Measurements from ENCODE around the gene LRRN2.

Gene LRRN2

DNA sequence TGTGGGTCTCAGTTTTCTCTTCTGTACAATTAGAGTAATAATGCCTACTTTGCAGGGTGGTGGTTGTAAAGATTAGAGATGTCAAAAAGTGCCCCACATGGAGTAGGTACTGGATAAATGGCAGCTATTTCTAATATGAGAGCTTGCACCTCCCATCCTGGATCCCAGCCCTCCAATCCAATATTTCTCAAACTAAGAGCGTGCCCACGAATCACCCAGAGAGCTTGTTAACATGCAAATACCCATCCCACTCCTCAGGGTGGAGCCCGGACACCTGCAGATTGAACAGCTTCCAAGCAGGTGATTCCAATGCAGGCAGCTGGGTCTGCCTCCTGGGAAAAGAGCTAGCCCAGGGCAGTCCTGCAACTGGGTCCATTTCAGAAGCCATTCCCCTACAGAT, 33.0 kb downstream of the LRRN2 start:
- Histone ChIP-seq H2BK5ac (ENCODE audit: low read length) (no peak overlapping the region), H3K18ac (ENCODE audit: low read length) (no peak overlapping the region), H3K4me3 (ENCODE audit: low read length in 2 of 2) (no peak overlapping the region), H3K23ac (ENCODE audit: low read depth, low read length, poor library complexity) (no peak overlapping the region), H3K36me3 (replicated peaks in 1 of 2; ENCODE audit: control insufficient read depth in 2 of 2, insufficient read depth in 2 of 2, low read length in 2 of 2) (no peaks in the 10 kb centered on the region), H3K14ac (ENCODE audit: low read length) (no peak overlapping the region), H3K27me3 (ENCODE audit: control insufficient read depth in 3 of 3, insufficient read depth in 3 of 3, low read depth in 1 of 3, low read length in 3 of 3) (peaks cover 0 to 39% (median 0%) of the 10 kb centered on the region in 3 experiments), H3K4me2 (ENCODE audit: insufficient read depth, low read length, poor library complexity, severe bottlenecking) (no peak overlapping the region), H4K91ac (ENCODE audit: low read depth, low read length, poor library complexity) (no peak overlapping the region), H3K79me1 (ENCODE audit: low read depth, low read length) (no peaks in the 10 kb centered on the region), H3K9ac (ENCODE audit: low read depth, low read length, poor library complexity) (no peak overlapping the region), H3K4ac (ENCODE audit: low read length) (no peak overlapping the region), H3K9me3 (replicated peaks in 1 of 2; ENCODE audit: control insufficient read depth in 2 of 2, insufficient read depth in 1 of 2, low read depth in 1 of 2, low read length in 2 of 2) (no peaks in the 10 kb centered on the region), H2BK12ac (ENCODE audit: low read length) (no peak overlapping the region), H2AFZ (ENCODE audit: low read length) (no peak overlapping the region), H3K4me1 (ENCODE audit: control insufficient read depth in 2 of 2, insufficient read depth in 1 of 2, low read depth in 1 of 2, low read length in 2 of 2) (peaks cover 0 to 6% of the 10 kb centered on the region in 2 donors), H4K8ac (ENCODE audit: low read depth, low read length) (no peak overlapping the region), H2BK120ac (ENCODE audit: low read depth, low read length) (no peak overlapping the region), H3K27ac (replicated peaks; ENCODE audit: low read length) (no peak overlapping the region), H2BK15ac (ENCODE audit: low read length) (no peak overlapping the region), H2AK5ac (ENCODE audit: low read depth, low read length) (no peak overlapping the region)
- no peak for DNase-seq (ENCODE audit: low spot score)
- WGBS, 2 donors (ENCODE audit: extremely low coverage in 2 of 2, insufficient read length in 2 of 2, insufficient replicate concordance in 1 of 2) = no CpG with 5 or more reads among the region's 3 CpGs

DNA sequence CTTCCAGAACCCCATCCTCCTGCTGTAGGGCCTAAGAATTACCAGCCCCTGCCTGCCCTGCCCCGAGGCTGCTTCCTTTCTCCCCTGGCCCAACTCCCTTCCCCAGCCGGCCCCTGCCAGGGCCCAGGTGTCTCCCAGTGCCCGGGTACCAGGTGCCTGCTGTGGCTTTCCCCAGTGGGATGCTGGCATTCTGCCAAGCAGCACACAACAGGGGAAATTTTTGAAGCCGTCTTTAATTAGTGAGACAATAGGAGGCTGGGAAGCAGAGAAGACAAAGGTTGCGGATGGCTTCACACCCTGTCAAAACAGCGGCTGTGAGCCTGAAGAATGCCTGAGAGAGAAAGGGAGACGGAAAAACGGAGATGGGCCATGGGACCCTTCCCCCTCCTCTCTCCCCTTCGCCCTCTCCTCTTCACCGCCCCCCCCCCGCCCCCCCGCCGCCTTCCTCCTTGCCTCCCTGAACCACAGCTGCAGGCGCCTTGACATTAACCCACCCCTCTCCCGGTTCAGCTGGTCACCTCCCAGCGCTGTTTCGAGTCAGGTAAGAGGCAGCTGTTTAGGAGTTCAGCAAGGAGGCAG, 33.6 kb downstream of the LRRN2 start:
- Histone ChIP-seq H3K36me3 (replicated peaks in 1 of 2; ENCODE audit: control insufficient read depth in 2 of 2, insufficient read depth in 2 of 2, low read length in 2 of 2) (no peaks in the 10 kb centered on the region), H3K4me2 (ENCODE audit: insufficient read depth, low read length, poor library complexity, severe bottlenecking) (peak overlapping the region; percentile 20), H3K18ac (ENCODE audit: low read length) (no peak overlapping the region), H4K8ac (ENCODE audit: low read depth, low read length) (no peak overlapping the region), H3K4ac (ENCODE audit: low read length) (no peak overlapping the region), H3K27ac (replicated peaks; ENCODE audit: low read length) (no peak overlapping the region), H3K9me3 (replicated peaks in 1 of 2; ENCODE audit: control insufficient read depth in 2 of 2, insufficient read depth in 1 of 2, low read depth in 1 of 2, low read length in 2 of 2) (no peaks in the 10 kb centered on the region), H2BK12ac (ENCODE audit: low read length) (no peak overlapping the region), H3K4me1 (ENCODE audit: control insufficient read depth in 2 of 2, insufficient read depth in 1 of 2, low read depth in 1 of 2, low read length in 2 of 2) (peaks cover 0 to 8% of the 10 kb centered on the region in 2 donors), H3K14ac (ENCODE audit: low read length) (no peak overlapping the region), H3K4me3 (ENCODE audit: low read length in 2 of 2) (no peak overlapping the region), H2AK5ac (ENCODE audit: low read depth, low read length) (no peak overlapping the region), H3K79me1 (ENCODE audit: low read depth, low read length) (no peaks in the 10 kb centered on the region), H3K27me3 (ENCODE audit: control insufficient read depth in 3 of 3, insufficient read depth in 3 of 3, low read depth in 1 of 3, low read length in 3 of 3) (peaks cover 0 to 39% (median 0%) of the 10 kb centered on the region in 3 experiments), H4K91ac (ENCODE audit: low read depth, low read length, poor library complexity) (no peak overlapping the region), H3K23ac (ENCODE audit: low read depth, low read length, poor library complexity) (no peak overlapping the region), H2BK5ac (ENCODE audit: low read length) (no peak overlapping the region), H3K9ac (ENCODE audit: low read depth, low read length, poor library complexity) (no peak overlapping the region), H2BK120ac (ENCODE audit: low read depth, low read length) (no peak overlapping the region), H2AFZ (ENCODE audit: low read length) (no peak overlapping the region), H2BK15ac (ENCODE audit: low read length) (no peak overlapping the region)
- peak; percentile 24 for DNase-seq (ENCODE audit: low spot score)
- no CpG with 5 or more reads among the region's 17 CpGs for WGBS, 2 donors (ENCODE audit: extremely low coverage in 2 of 2, insufficient read length in 2 of 2, insufficient replicate concordance in 1 of 2)

GRCh38 chr1:204650911-204651570, 34.5 kb downstream of the LRRN2 start:
- no peak overlapping the region for H2BK12ac ChIP-seq (ENCODE audit: low read length)
- H3K4me2 ChIP-seq (ENCODE audit: insufficient read depth, low read length, poor library complexity, severe bottlenecking) = no peak overlapping the region
- H2BK15ac ChIP-seq (ENCODE audit: low read length) = no peak overlapping the region
- no peak overlapping the region for H2AK5ac ChIP-seq (ENCODE audit: low read depth, low read length)
- H4K91ac ChIP-seq (ENCODE audit: low read depth, low read length, poor library complexity) = no peak overlapping the region
- no peaks in the 10 kb centered on the region for H3K36me3 ChIP-seq (replicated peaks in 1 of 2; ENCODE audit: control insufficient read depth in 2 of 2, insufficient read depth in 2 of 2, low read length in 2 of 2)
- no CpG with 5 or more reads among the region's 7 CpGs for WGBS, 2 donors (ENCODE audit: extremely low coverage in 2 of 2, insufficient read length in 2 of 2, insufficient replicate concordance in 1 of 2)
- H3K27ac ChIP-seq (replicated peaks; ENCODE audit: low read length) = no peak overlapping the region
- H3K18ac ChIP-seq (ENCODE audit: low read length) = no peak overlapping the region
- no peak overlapping the region for H4K8ac ChIP-seq (ENCODE audit: low read depth, low read length)
- DNase-seq (ENCODE audit: low spot score) = no peak
- no peaks in the 10 kb centered on the region for H3K9me3 ChIP-seq (replicated peaks in 1 of 2; ENCODE audit: control insufficient read depth in 2 of 2, insufficient read depth in 1 of 2, low read depth in 1 of 2, low read length in 2 of 2)
- no peak overlapping the region for H2AFZ ChIP-seq (ENCODE audit: low read length)
- peaks cover 0 to 39% (median 0%) of the 10 kb centered on the region in 3 experiments for H3K27me3 ChIP-seq (ENCODE audit: control insufficient read depth in 3 of 3, insufficient read depth in 3 of 3, low read depth in 1 of 3, low read length in 3 of 3)
- no peak overlapping the region for H3K4me3 ChIP-seq (ENCODE audit: low read length in 2 of 2)
- no peak overlapping the region for H2BK120ac ChIP-seq (ENCODE audit: low read depth, low read length)
- no peak overlapping the region for H3K23ac ChIP-seq (ENCODE audit: low read depth, low read length, poor library complexity)
- H3K14ac ChIP-seq (ENCODE audit: low read length) = no peak overlapping the region
- no peak overlapping the region for H3K4ac ChIP-seq (ENCODE audit: low read length)
- H3K4me1 ChIP-seq (ENCODE audit: control insufficient read depth in 2 of 2, insufficient read depth in 1 of 2, low read depth in 1 of 2, low read length in 2 of 2) = peaks cover 0 to 8% of the 10 kb centered on the region in 2 donors
- H3K9ac ChIP-seq (ENCODE audit: low read depth, low read length, poor library complexity) = no peak overlapping the region
- no peaks in the 10 kb centered on the region for H3K79me1 ChIP-seq (ENCODE audit: low read depth, low read length)
- H2BK5ac ChIP-seq (ENCODE audit: low read length) = no peak overlapping the region

- H2AFZ ChIP-seq (ENCODE audit: low read length) = no peak overlapping the region
- H2BK15ac ChIP-seq (ENCODE audit: low read length) = no peak overlapping the region
- no peak overlapping the region for H4K8ac ChIP-seq (ENCODE audit: low read depth, low read length)
- no peak overlapping the region for H3K4ac ChIP-seq (ENCODE audit: low read length)
- H3K14ac ChIP-seq (ENCODE audit: low read length) = no peak overlapping the region
- no peak overlapping the region for H3K23ac ChIP-seq (ENCODE audit: low read depth, low read length, poor library complexity)
- WGBS, 2 donors (ENCODE audit: extremely low coverage in 2 of 2, insufficient read length in 2 of 2, insufficient replicate concordance in 1 of 2) = no CpG with 5 or more reads among the region's 6 CpGs
- H3K4me3 ChIP-seq (ENCODE audit: low read length in 2 of 2) = no peak overlapping the region
- H3K27ac ChIP-seq (replicated peaks; ENCODE audit: low read length) = no peak overlapping the region
- H3K4me2 ChIP-seq (ENCODE audit: insufficient read depth, low read length, poor library complexity, severe bottlenecking) = no peak overlapping the region
- H3K9ac ChIP-seq (ENCODE audit: low read depth, low read length, poor library complexity) = no peak overlapping the region
- peak overlapping the region; percentile 42 for H3K18ac ChIP-seq (ENCODE audit: low read length)
- no peak overlapping the region for H2BK120ac ChIP-seq (ENCODE audit: low read depth, low read length)
- no peak overlapping the region for H2BK12ac ChIP-seq (ENCODE audit: low read length)
- H3K9me3 ChIP-seq (replicated peaks in 1 of 2; ENCODE audit: control insufficient read depth in 2 of 2, insufficient read depth in 1 of 2, low read depth in 1 of 2, low read length in 2 of 2) = no peaks in the 10 kb centered on the region
- no peaks in the 10 kb centered on the region for H3K36me3 ChIP-seq (replicated peaks in 1 of 2; ENCODE audit: control insufficient read depth in 2 of 2, insufficient read depth in 2 of 2, low read length in 2 of 2)
- no peaks in the 10 kb centered on the region for H3K79me1 ChIP-seq (ENCODE audit: low read depth, low read length)
- H2BK5ac ChIP-seq (ENCODE audit: low read length) = no peak overlapping the region
- peaks cover 0 to 8% of the 10 kb centered on the region in 2 donors for H3K4me1 ChIP-seq (ENCODE audit: control insufficient read depth in 2 of 2, insufficient read depth in 1 of 2, low read depth in 1 of 2, low read length in 2 of 2)
- no peak overlapping the region for H2AK5ac ChIP-seq (ENCODE audit: low read depth, low read length)
- H3K27me3 ChIP-seq (ENCODE audit: control insufficient read depth in 3 of 3, insufficient read depth in 3 of 3, low read depth in 1 of 3, low read length in 3 of 3) = peaks cover 0 to 39% (median 0%) of the 10 kb centered on the region in 3 experiments
- DNase-seq (ENCODE audit: low spot score) = no peak
- H4K91ac ChIP-seq (ENCODE audit: low read depth, low read length, poor library complexity) = no peak overlapping the region
These were observed 35.6 kb downstream of the LRRN2 start for GRCh38 chr1:204649721-204650521.

Data from neuronal stem cell (in vitro differentiated cells).